Gastroesophageal sphincter (tissue), 3 donors: Measurements from ENCODE around the gene SLC6A3.

Experiments used
- CTCF ChIP-seq, 4 experiments: fragments of 200-600 bp in 2 of 4; fragments of 450-650 bp in 2 of 4; sonication (generic) in 1 of 4; IDR thresholded peaks; one replicate each; pipeline ENCODE4 v1.5.1; 2017 to 2019; ENCODE audit warnings: antibody characterized with exemption in 4 of 4, mild to moderate bottlenecking in 2 of 4, moderate library complexity in 2 of 4
- EP300 ChIP-seq: sonication (generic); formaldehyde crosslinking; IDR thresholded peaks from one replicate; pipeline ENCODE4 v1.6.1; 2017; ENCODE audit warnings: antibody characterized with exemption, mild to moderate bottlenecking
- POLR2A ChIP-seq, 2 donors: fragments of 450-650 bp; IDR thresholded peaks; one replicate each; pipeline ENCODE4 v1.6.1; 2017; ENCODE audit warnings: antibody characterized with exemption in 2 of 2, mild to moderate bottlenecking in 2 of 2, moderate library complexity in 1 of 2
- POLR2AphosphoS5 ChIP-seq: sonication (generic); formaldehyde crosslinking; IDR thresholded peaks from one replicate; pipeline ENCODE4 v1.6.1; 2017; ENCODE audit warnings: antibody characterized with exemption

GRCh38 chr5:1477341-1477740, 32.1 kb upstream of the SLC6A3 start:
- TF ChIP-seq POLR2A (IDR thresholded peaks at IDR 0.05) (no peak), POLR2AphosphoS5 (no peak), CTCF (IDR thresholded peaks at IDR 0.05) (no peak), EP300 (no peak)
